Mesendoderm (in vitro differentiated cells): Measurements from ENCODE around the gene CDH23.
A peak's percentile ranks its signal among the peaks of the same experiment; 100 is the strongest.

ENCODE experiments used
- DNase-seq: peaks from one replicate; pipeline ENCODE4 v3.0.0; 2013
- H2AK5ac ChIP-seq: 2 replicates; pipeline ENCODE4 v1.6.1; 2013; ENCODE audit warnings: low read length, inconsistent platforms
- H2BK120ac ChIP-seq: 2 replicates; pipeline ENCODE4 v1.6.1; 2013; ENCODE audit warnings: low read depth, mild to moderate bottlenecking, low read length, moderate library complexity, mixed read lengths
- H2BK15ac ChIP-seq: replicated peaks from 2 replicates; pipeline ENCODE4 v1.6.1; 2013; ENCODE audit warnings: low read depth, mild to moderate bottlenecking, moderate library complexity
- H2BK5ac ChIP-seq: 2 replicates; pipeline ENCODE4 v1.6.1; 2013; ENCODE audit warnings: low read length, inconsistent platforms
- H3K18ac ChIP-seq: 2 replicates; pipeline ENCODE4 v1.6.1; 2013; ENCODE audit warnings: mild to moderate bottlenecking, low read length, mixed read lengths
- H3K23ac ChIP-seq: one replicate; pipeline ENCODE4 v1.6.1; 2013; ENCODE audit warnings: low read length
- H3K27ac ChIP-seq: 2 replicates; pipeline ENCODE4 v1.5.1; 2013; ENCODE audit warnings: low read depth, mild to moderate bottlenecking, inconsistent platforms, low read length, moderate library complexity
- H3K27me3 ChIP-seq: 2 replicates; pipeline ENCODE4 v1.6.1; 2013; ENCODE audit warnings: low read length, control low read depth, mild to moderate bottlenecking, inconsistent platforms; ENCODE audit not compliant: insufficient read depth, poor library complexity
- H3K36me3 ChIP-seq: 2 replicates; pipeline ENCODE4 v1.6.1; 2013; ENCODE audit warnings: low read length, inconsistent platforms; ENCODE audit not compliant: control insufficient read depth, insufficient read depth
- H3K4ac ChIP-seq: one replicate; pipeline ENCODE4 v1.6.1; 2013; ENCODE audit warnings: low read depth, mild to moderate bottlenecking, low read length, moderate library complexity
- H3K4me1 ChIP-seq: 2 replicates; pipeline ENCODE4 v1.6.1; 2013; ENCODE audit warnings: low read depth, low read length, inconsistent platforms; ENCODE audit not compliant: control insufficient read depth
- H3K4me2 ChIP-seq: 2 replicates; pipeline ENCODE4 v1.6.1; 2013; ENCODE audit warnings: low read length
- H3K4me3 ChIP-seq: 2 replicates; pipeline ENCODE4 v1.5.1; 2013; ENCODE audit warnings: mild to moderate bottlenecking, low read length
- H3K56ac ChIP-seq: one replicate; pipeline ENCODE4 v1.6.1; 2013; ENCODE audit warnings: low read length
- H3K79me1 ChIP-seq: 2 replicates; pipeline ENCODE4 v1.6.1; 2013; ENCODE audit warnings: low read length, inconsistent platforms
- H3K79me2 ChIP-seq: 2 replicates; pipeline ENCODE4 v1.6.1; 2013; ENCODE audit warnings: mild to moderate bottlenecking, low read length; ENCODE audit not compliant: control insufficient read depth, insufficient read depth
- H3K9ac ChIP-seq: 2 replicates; pipeline ENCODE4 v1.6.1; 2013; ENCODE audit warnings: low read length, inconsistent platforms
- H4K5ac ChIP-seq: one replicate; pipeline ENCODE4 v1.6.1; 2013; ENCODE audit warnings: low read length
- H4K8ac ChIP-seq: one replicate; pipeline ENCODE4 v1.6.1; 2013; ENCODE audit warnings: low read depth, mild to moderate bottlenecking, control low read depth, low read length, moderate library complexity
- WGBS: extraction: QIAGEN DNeasy Blood & Tissue Kit; methylation state at CpG from one replicate; pipeline ENCODE4 v1.1.7; 2013; ENCODE audit warnings: low lambda C conversion rate, missing lambda C conversion rate; ENCODE audit not compliant: insufficient coverage; ENCODE audit errors: extremely low coverage; 5-methylcytosine and 5-hydroxymethylcytosine counted together

CDH23 gene

GRCh38 chr10:71473671-71474599 lies 77.2 kb downstream of the CDH23 start:
- Histone ChIP-seq H2BK5ac (no peak overlapping the region), H3K36me3 (no peaks in the 10 kb centered on the region), H2BK15ac (no peak overlapping the region), H3K18ac (no peak overlapping the region), H3K56ac (no peak overlapping the region), H3K4me3 (no peak overlapping the region), H2BK120ac (no peak overlapping the region), H3K4me2 (no peak overlapping the region), H3K79me2 (no peaks in the 10 kb centered on the region), H3K27me3 (no peaks in the 10 kb centered on the region), H3K4ac (no peak overlapping the region), H4K8ac (no peak overlapping the region), H3K9ac (no peak overlapping the region), H2AK5ac (no peak overlapping the region), H3K79me1 (no peaks in the 10 kb centered on the region), H3K4me1 (peaks cover 3% of the 10 kb centered on the region), H4K5ac (no peak overlapping the region), H3K23ac (no peak overlapping the region), H3K27ac (no peak overlapping the region)
- DNase-seq, result peak; percentile 5
- no CpG with 5 or more reads among the region's 11 CpGs for WGBS

- no peak overlapping the region for H3K4me3 ChIP-seq
- H4K5ac ChIP-seq, result no peak overlapping the region
- H3K79me1 ChIP-seq, result no peaks in the 10 kb centered on the region
- H3K9ac ChIP-seq, result no peak overlapping the region
- no peak overlapping the region for H3K4ac ChIP-seq
- H4K8ac ChIP-seq, result no peak overlapping the region
- no peak overlapping the region for H3K18ac ChIP-seq
- H3K79me2 ChIP-seq, result no peaks in the 10 kb centered on the region
- H2BK5ac ChIP-seq, result no peak overlapping the region
- no peaks in the 10 kb centered on the region for H3K36me3 ChIP-seq
- no peak overlapping the region for H2AK5ac ChIP-seq
- H3K27ac ChIP-seq, result no peak overlapping the region
- H3K27me3 ChIP-seq, result no peaks in the 10 kb centered on the region
- no peak for DNase-seq
- WGBS, result no CpG with 5 or more reads among the region's 7 CpGs
- H3K23ac ChIP-seq, result no peak overlapping the region
- H3K4me1 ChIP-seq, result peaks cover 3% of the 10 kb centered on the region
- no peak overlapping the region for H2BK15ac ChIP-seq
- no peak overlapping the region for H2BK120ac ChIP-seq
- H3K56ac ChIP-seq, result no peak overlapping the region
- H3K4me2 ChIP-seq, result no peak overlapping the region
Measured at GRCh38 chr10:71474702-71475242, 78.1 kb downstream of the CDH23 start.

- Histone ChIP-seq H3K27me3 (no peaks in the 10 kb centered on the region), H3K27ac (no peak overlapping the region), H4K8ac (no peak overlapping the region), H3K9ac (no peak overlapping the region), H3K23ac (no peak overlapping the region), H2BK15ac (no peak overlapping the region), H3K4me2 (no peak overlapping the region), H2BK120ac (no peak overlapping the region), H3K36me3 (no peaks in the 10 kb centered on the region), H2AK5ac (no peak overlapping the region), H3K79me1 (no peaks in the 10 kb centered on the region), H4K5ac (no peak overlapping the region), H3K79me2 (no peaks in the 10 kb centered on the region), H3K56ac (no peak overlapping the region), H2BK5ac (no peak overlapping the region), H3K4me1 (peaks cover 3% of the 10 kb centered on the region), H3K4me3 (no peak overlapping the region), H3K18ac (no peak overlapping the region), H3K4ac (no peak overlapping the region)
- no CpG with 5 or more reads among the region's 13 CpGs for WGBS
- DNase-seq, result peak; percentile 63
Measured at GRCh38 chr10:71475243-71475871, 78.6 kb downstream of the CDH23 start.

GRCh38 chr10:71476228-71477011 lies 79.7 kb downstream of the CDH23 start:
- no peak overlapping the region for H2BK15ac ChIP-seq
- peaks cover 3% of the 10 kb centered on the region for H3K4me1 ChIP-seq
- H2BK120ac ChIP-seq, result no peak overlapping the region
- H3K36me3 ChIP-seq, result no peaks in the 10 kb centered on the region
- H3K18ac ChIP-seq, result no peak overlapping the region
- H3K4ac ChIP-seq, result no peak overlapping the region
- no peak overlapping the region for H2BK5ac ChIP-seq
- no peaks in the 10 kb centered on the region for H3K79me2 ChIP-seq
- no peak overlapping the region for H4K5ac ChIP-seq
- H3K79me1 ChIP-seq, result no peaks in the 10 kb centered on the region
- H3K27ac ChIP-seq, result no peak overlapping the region
- H4K8ac ChIP-seq, result no peak overlapping the region
- H2AK5ac ChIP-seq, result no peak overlapping the region
- no peak overlapping the region for H3K56ac ChIP-seq
- H3K23ac ChIP-seq, result no peak overlapping the region
- H3K4me2 ChIP-seq, result no peak overlapping the region
- no peak overlapping the region for H3K4me3 ChIP-seq
- no peaks in the 10 kb centered on the region for H3K27me3 ChIP-seq
- WGBS, result no CpG with 5 or more reads among the region's 9 CpGs
- no peak for DNase-seq
- H3K9ac ChIP-seq, result no peak overlapping the region

- H3K4me2 ChIP-seq, result no peak overlapping the region
- H3K9ac ChIP-seq, result no peak overlapping the region
- WGBS, result no CpG with 5 or more reads among the region's 3 CpGs
- no peaks in the 10 kb centered on the region for H3K79me2 ChIP-seq
- no peak overlapping the region for H3K23ac ChIP-seq
- H4K8ac ChIP-seq, result no peak overlapping the region
- H3K36me3 ChIP-seq, result no peaks in the 10 kb centered on the region
- H3K18ac ChIP-seq, result no peak overlapping the region
- no peak overlapping the region for H2BK5ac ChIP-seq
- no peaks in the 10 kb centered on the region for H3K27me3 ChIP-seq
- no peak overlapping the region for H4K5ac ChIP-seq
- no peak overlapping the region for H2BK15ac ChIP-seq
- no peak overlapping the region for H3K4me3 ChIP-seq
- no peak overlapping the region for H2AK5ac ChIP-seq
- no peak overlapping the region for H3K27ac ChIP-seq
- H3K4ac ChIP-seq, result no peak overlapping the region
- H3K4me1 ChIP-seq, result peaks cover 3% of the 10 kb centered on the region
- H3K79me1 ChIP-seq, result no peaks in the 10 kb centered on the region
- no peak overlapping the region for H3K56ac ChIP-seq
- H2BK120ac ChIP-seq, result no peak overlapping the region
- no peak for DNase-seq
Measured at GRCh38 chr10:71478173-71478572, 81.5 kb downstream of the CDH23 start.
